Smooth muscle cell (in vitro differentiated cells): Measurements from ENCODE around the gene TTC13. TPM values are rescaled to one million over a fixed set of nuclear protein-coding genes. Genes with fewer than 3 reads are reported as not detected.

Experiments used
- DNase-seq: peaks from one replicate; lab custom pipeline; 2025; ENCODE audit not compliant: unreplicated experiment; lab: John Stamatoyannopoulos, UW
- H2AFZ ChIP-seq: fragments of 200-600 bp; sonication (generic); 2 replicates; pipeline ENCODE4 v1.6.0; 2016; ENCODE audit warnings: antibody characterized with exemption, low read depth, mild to moderate bottlenecking
- H3F3A ChIP-seq: fragments of 200-600 bp; sonication (generic); 2 replicates; pipeline ENCODE4 v1.6.0; 2017; ENCODE audit warnings: antibody characterized with exemption, low read depth
- H3K27ac ChIP-seq: fragments of 200-600 bp; sonication (generic); 2 replicates; pipeline ENCODE4 v1.5.1; 2016; ENCODE audit warnings: low read depth, mild to moderate bottlenecking
- H3K27me3 ChIP-seq: fragments of 200-600 bp; sonication (generic); 2 replicates; pipeline ENCODE4 v1.6.1; 2016; ENCODE audit warnings: low read depth, mild to moderate bottlenecking
- H3K36me3 ChIP-seq: fragments of 200-600 bp; sonication (generic); 2 replicates; pipeline ENCODE4 v1.5.1; 2016; ENCODE audit warnings: low read depth
- H3K4me1 ChIP-seq: fragments of 200-600 bp; sonication (generic); 2 replicates; pipeline ENCODE4 v1.5.1; 2016; ENCODE audit warnings: low read depth
- H3K4me2 ChIP-seq: fragments of 200-600 bp; sonication (generic); 2 replicates; pipeline ENCODE4 v1.6.0; 2016; ENCODE audit warnings: mild to moderate bottlenecking
- H3K4me3 ChIP-seq: fragments of 200-600 bp; sonication (generic); 2 replicates; pipeline ENCODE4 v1.5.1; 2016; ENCODE audit warnings: mild to moderate bottlenecking
- H3K79me2 ChIP-seq: fragments of 200-600 bp; sonication (generic); 2 replicates; pipeline ENCODE4 v1.6.0; 2016; ENCODE audit warnings: low read depth, mild to moderate bottlenecking
- H3K9ac ChIP-seq: fragments of 200-600 bp; sonication (generic); 2 replicates; pipeline ENCODE4 v1.6.0; 2016; ENCODE audit warnings: low read depth
- H3K9me3 ChIP-seq: fragments of 200-600 bp; sonication (generic); replicated peaks from 2 replicates; pipeline ENCODE4 v1.5.1; 2016; ENCODE audit warnings: low read depth
- H4K20me1 ChIP-seq: fragments of 200-600 bp; sonication (generic); 2 replicates; pipeline ENCODE4 v1.6.0; 2016; ENCODE audit warnings: low read depth
- CTCF ChIP-seq: fragments of 200-600 bp; sonication (generic); IDR thresholded peaks from 2 replicates; pipeline ENCODE4 v1.5.1; 2017; ENCODE audit warnings: borderline replicate concordance, mild to moderate bottlenecking, antibody characterized with exemption; ENCODE audit not compliant: insufficient read depth, poor library complexity, severe bottlenecking
- whole genome bisulfite sequencing: methylation state at CpG from one replicate; pipeline ENCODE4 v1.1.7; 2016; ENCODE audit warnings: low lambda C conversion rate; 5-methylcytosine and 5-hydroxymethylcytosine counted together
- polyA plus RNA-seq: library from polyadenylated mRNA; unstranded; fragments of >200 nt; fragmentation: Nextera tagmentation; extraction: Ambion mirVana; gene quantifications from 2 replicates; pipeline ENCODE4 v1.2.1, GENCODE V29; 2016
- total RNA-seq: library from RNA; depleted of rRNA; stranded (reverse); fragments of >200 nt; gene quantifications from 2 replicates; pipeline ENCODE4 v1.2.3, GENCODE V29; 2014

Gene TTC13
- total and polyA plus RNA-seq, 2 experiments from 2014 or later, result 5.6 to 9.1 TPM

GRCh38 chr1:230913496-230913895 lies 65.2 kb downstream of the TTC13 start:
- no peaks in the 10 kb centered on the region for H3K4me1 ChIP-seq
- H3K27ac ChIP-seq, result no peak overlapping the region
- 94% methylated on average over 2 of the region's 2 CpGs for WGBS
- no peaks in the 10 kb centered on the region for H3K79me2 ChIP-seq
- H3K27me3 ChIP-seq, result no peaks in the 10 kb centered on the region
- H3K4me2 ChIP-seq, result no peak overlapping the region
- DNase-seq, result no peak
- no peaks in the 10 kb centered on the region for H3K9me3 ChIP-seq
- H3K36me3 ChIP-seq, result no peaks in the 10 kb centered on the region
- H3K4me3 ChIP-seq, result no peak overlapping the region
- no peak overlapping the region for H2AFZ ChIP-seq
- H4K20me1 ChIP-seq, result no peaks in the 10 kb centered on the region
- no peak overlapping the region for H3K9ac ChIP-seq
- no peak for TF ChIP-seq CTCF
- no peaks in the 10 kb centered on the region for H3F3A ChIP-seq

- H3F3A ChIP-seq, result no peaks in the 10 kb centered on the region
- no peak overlapping the region for H2AFZ ChIP-seq
Observed at GRCh38 chr1:230910755-230911117, 67.9 kb downstream of the TTC13 start.

GRCh38 chr1:230909974-230910754 lies 68.5 kb downstream of the TTC13 start:
- 95% methylated on average over 13 of the region's 13 CpGs for whole genome bisulfite sequencing
- H3K4me2 ChIP-seq, result no peak overlapping the region
- no peak overlapping the region for H2AFZ ChIP-seq
- no peaks in the 10 kb centered on the region for H3F3A ChIP-seq
- TF ChIP-seq CTCF, result no peak
- H3K27ac ChIP-seq, result no peak overlapping the region
- no peaks in the 10 kb centered on the region for H4K20me1 ChIP-seq
- H3K4me3 ChIP-seq, result no peak overlapping the region
- no peak for DNase-seq
- no peaks in the 10 kb centered on the region for H3K79me2 ChIP-seq
- no peaks in the 10 kb centered on the region for H3K27me3 ChIP-seq
- H3K4me1 ChIP-seq, result no peaks in the 10 kb centered on the region
- H3K9me3 ChIP-seq, result no peaks in the 10 kb centered on the region
- no peak overlapping the region for H3K9ac ChIP-seq
- H3K36me3 ChIP-seq, result no peaks in the 10 kb centered on the region

More at GRCh38 chr1:230910755-230911117, 67.9 kb downstream of the TTC13 start:
- no peak overlapping the region for H3K4me3 ChIP-seq
- no peaks in the 10 kb centered on the region for H3K4me1 ChIP-seq
- H4K20me1 ChIP-seq, result no peaks in the 10 kb centered on the region
- H3K4me2 ChIP-seq, result no peak overlapping the region
- no peak overlapping the region for H3K9ac ChIP-seq
- no peaks in the 10 kb centered on the region for H3K79me2 ChIP-seq
- H3K9me3 ChIP-seq, result no peaks in the 10 kb centered on the region
- no peaks in the 10 kb centered on the region for H3K27me3 ChIP-seq
- H3K36me3 ChIP-seq, result no peaks in the 10 kb centered on the region
- no peak for TF ChIP-seq CTCF
- no peak overlapping the region for H3K27ac ChIP-seq
- DNase-seq, result no peak
